OCI-LY3 (cell line): ENCODE results near the gene MMS22L.

Experiments
- EZH2phosphoT487 ChIP-seq: fragments of 200-600 bp; shearing (Covaris generic); IDR thresholded peaks from 2 replicates; pipeline ENCODE4 v1.6.1; 2018; ENCODE audit warnings: antibody characterized with exemption, mixed run types, low read depth
- TF ChIP-seq, protein P1 (sequence below): fragments of 200-600, 300-600 bp; sonication (generic); IDR thresholded peaks from 2 replicates; pipeline ENCODE4 v1.5.1; 2014; ENCODE audit warnings: antibody characterized with exemption, low read length, low read depth

DNA sequence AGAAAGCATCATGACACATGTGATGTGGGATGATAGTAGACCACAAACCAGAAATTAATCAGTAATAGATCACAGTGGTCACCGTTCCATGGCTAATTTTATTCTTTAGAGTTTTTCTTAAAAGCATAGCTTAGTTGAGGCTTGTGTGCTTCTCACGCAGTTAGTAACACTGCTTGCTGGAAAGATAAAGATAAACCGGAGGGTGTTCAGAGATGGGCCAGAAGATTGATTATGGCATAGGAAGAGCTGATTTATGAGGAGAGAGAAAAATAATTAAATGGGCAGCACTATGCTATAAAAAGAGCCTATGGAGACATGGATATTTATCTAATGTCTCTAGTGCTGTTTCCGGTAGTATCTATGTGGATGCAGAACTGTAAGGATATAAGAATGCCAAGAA lies 173.6 kb downstream of the MMS22L start:
- TF ChIP-seq, protein P1, sequence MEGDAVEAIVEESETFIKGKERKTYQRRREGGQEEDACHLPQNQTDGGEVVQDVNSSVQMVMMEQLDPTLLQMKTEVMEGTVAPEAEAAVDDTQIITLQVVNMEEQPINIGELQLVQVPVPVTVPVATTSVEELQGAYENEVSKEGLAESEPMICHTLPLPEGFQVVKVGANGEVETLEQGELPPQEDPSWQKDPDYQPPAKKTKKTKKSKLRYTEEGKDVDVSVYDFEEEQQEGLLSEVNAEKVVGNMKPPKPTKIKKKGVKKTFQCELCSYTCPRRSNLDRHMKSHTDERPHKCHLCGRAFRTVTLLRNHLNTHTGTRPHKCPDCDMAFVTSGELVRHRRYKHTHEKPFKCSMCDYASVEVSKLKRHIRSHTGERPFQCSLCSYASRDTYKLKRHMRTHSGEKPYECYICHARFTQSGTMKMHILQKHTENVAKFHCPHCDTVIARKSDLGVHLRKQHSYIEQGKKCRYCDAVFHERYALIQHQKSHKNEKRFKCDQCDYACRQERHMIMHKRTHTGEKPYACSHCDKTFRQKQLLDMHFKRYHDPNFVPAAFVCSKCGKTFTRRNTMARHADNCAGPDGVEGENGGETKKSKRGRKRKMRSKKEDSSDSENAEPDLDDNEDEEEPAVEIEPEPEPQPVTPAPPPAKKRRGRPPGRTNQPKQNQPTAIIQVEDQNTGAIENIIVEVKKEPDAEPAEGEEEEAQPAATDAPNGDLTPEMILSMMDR = no peak
- no peak for TF ChIP-seq EZH2phosphoT487
